Measurements from ENCODE around the gene NR0B2.

DNA sequence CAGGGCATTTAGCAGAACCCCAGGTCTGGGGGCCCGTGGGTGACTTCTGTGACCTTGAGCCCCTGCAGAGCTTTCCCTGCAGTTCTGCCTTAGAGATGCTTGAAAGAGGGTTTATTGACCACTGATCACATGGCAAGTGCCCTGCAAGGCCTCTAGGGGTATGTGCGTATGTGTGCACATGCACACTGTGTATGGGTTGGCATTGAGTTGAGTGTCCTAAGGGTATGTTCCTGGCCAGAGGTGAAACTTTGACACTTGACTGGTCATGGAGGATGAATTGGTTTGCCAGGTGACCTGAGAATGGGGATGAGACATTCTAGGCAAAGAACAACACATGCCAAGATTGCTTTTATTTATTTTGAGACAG lies 24.9 kb upstream of the NR0B2 start:
- TF ChIP-seq CSDC2 (CRISPR knock-in tag; IDR thresholded peaks at IDR 0.05) (no peak), BACH2 (CRISPR knock-in tag; IDR thresholded peaks at IDR 0.05; ENCODE audit: borderline replicate concordance) (no peak), ARNTL (CRISPR knock-in tag; IDR thresholded peaks at IDR 0.05; ENCODE audit: borderline replicate concordance, low read depth) (no peak), OSR1 (CRISPR knock-in tag; IDR thresholded peaks at IDR 0.05) (no peak), ZC3H10 (CRISPR knock-in tag; IDR thresholded peaks at IDR 0.05) (no peak)
- TF ChIP-seq, protein P1, sequence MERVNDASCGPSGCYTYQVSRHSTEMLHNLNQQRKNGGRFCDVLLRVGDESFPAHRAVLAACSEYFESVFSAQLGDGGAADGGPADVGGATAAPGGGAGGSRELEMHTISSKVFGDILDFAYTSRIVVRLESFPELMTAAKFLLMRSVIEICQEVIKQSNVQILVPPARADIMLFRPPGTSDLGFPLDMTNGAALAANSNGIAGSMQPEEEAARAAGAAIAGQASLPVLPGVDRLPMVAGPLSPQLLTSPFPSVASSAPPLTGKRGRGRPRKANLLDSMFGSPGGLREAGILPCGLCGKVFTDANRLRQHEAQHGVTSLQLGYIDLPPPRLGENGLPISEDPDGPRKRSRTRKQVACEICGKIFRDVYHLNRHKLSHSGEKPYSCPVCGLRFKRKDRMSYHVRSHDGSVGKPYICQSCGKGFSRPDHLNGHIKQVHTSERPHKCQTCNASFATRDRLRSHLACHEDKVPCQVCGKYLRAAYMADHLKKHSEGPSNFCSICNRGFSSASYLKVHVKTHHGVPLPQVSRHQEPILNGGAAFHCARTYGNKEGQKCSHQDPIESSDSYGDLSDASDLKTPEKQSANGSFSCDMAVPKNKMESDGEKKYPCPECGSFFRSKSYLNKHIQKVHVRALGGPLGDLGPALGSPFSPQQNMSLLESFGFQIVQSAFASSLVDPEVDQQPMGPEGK (CRISPR knock-in tag; IDR thresholded peaks at IDR 0.05; ENCODE audit: borderline replicate concordance) = no peak
- TF ChIP-seq, protein P2, sequence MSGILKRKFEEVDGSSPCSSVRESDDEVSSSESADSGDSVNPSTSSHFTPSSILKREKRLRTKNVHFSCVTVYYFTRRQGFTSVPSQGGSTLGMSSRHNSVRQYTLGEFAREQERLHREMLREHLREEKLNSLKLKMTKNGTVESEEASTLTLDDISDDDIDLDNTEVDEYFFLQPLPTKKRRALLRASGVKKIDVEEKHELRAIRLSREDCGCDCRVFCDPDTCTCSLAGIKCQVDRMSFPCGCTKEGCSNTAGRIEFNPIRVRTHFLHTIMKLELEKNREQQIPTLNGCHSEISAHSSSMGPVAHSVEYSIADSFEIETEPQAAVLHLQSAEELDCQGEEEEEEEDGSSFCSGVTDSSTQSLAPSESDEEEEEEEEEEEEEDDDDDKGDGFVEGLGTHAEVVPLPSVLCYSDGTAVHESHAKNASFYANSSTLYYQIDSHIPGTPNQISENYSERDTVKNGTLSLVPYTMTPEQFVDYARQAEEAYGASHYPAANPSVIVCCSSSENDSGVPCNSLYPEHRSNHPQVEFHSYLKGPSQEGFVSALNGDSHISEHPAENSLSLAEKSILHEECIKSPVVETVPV (CRISPR knock-in tag; IDR thresholded peaks at IDR 0.05) = no peak

All from SK-N-SH treated with all-trans-retinoic acid at 6 μM for 48 hours (cell line).